ELF-1 (cell line): ENCODE data around the gene LAMA3.

Source experiments
- DNase-seq: peaks from one replicate; pipeline ENCODE4 v3.0.0-alpha.2; 2016; ENCODE audit warnings: low read depth, low spot score

The LAMA3 gene

DNA sequence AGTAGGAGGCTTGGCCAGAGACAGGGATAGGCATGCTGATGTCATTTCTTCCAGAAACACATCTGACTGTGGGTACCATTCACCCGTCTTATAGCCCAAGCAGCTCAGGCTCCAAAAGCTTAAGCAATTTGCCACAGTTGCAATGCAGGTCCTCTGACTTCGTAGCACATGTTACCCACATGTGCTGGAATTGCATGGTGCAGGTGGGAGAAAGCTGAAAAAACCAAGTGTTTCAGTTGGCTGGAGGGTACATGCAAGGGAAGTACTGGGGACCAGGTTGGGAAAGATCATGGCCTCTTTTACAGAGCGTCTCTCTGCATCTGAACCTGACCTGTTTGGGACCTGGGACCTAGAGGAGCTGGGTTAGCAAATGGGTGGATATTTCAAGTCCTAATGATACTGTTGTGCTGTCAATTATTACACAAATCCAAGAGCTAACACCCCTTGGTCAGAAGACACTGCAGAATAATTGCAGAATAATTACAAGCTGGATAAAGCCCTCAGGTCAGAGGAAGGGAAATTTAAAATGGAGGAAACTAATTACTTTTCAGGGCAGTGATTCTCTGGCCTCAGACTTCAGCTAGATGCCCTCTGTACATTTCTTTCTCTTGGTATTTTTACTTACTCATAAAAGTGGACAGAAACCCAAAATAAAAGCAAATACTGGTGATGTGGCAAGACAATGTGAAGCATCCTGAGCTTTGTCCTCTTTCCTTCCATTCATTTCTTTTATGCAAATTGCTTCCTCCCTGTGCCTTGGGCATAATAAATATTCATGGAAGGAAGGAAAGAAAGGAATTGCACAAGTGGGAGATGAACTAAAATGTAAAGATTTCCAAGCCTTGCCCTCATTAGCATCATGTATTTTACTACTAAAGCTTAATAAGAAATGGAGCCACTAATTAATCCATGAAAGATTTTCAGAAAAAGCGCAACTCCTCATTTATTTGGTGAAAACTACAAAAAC lies 279.7 kb downstream of the LAMA3 start:
- no peak for DNase-seq

DNA sequence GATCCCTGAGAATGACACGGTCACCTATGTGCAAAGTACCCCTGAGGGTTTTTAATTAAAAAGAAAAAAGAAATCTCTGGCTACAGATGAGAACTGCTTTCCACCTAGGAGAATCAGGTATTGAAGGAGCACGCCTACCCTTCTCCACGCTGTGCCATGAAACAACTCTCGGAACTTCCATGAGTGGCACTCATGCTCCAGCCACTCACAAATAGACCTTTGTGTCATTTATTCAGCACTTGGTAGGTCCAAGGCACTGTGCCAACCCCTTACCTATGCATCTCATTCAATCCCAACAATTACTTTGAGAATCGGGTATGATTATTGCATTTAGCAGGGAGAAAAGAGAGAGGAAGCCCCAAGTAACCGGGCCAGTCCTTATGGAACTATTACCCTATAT lies 280.4 kb downstream of the LAMA3 start:
- no peak for DNase-seq

DNA sequence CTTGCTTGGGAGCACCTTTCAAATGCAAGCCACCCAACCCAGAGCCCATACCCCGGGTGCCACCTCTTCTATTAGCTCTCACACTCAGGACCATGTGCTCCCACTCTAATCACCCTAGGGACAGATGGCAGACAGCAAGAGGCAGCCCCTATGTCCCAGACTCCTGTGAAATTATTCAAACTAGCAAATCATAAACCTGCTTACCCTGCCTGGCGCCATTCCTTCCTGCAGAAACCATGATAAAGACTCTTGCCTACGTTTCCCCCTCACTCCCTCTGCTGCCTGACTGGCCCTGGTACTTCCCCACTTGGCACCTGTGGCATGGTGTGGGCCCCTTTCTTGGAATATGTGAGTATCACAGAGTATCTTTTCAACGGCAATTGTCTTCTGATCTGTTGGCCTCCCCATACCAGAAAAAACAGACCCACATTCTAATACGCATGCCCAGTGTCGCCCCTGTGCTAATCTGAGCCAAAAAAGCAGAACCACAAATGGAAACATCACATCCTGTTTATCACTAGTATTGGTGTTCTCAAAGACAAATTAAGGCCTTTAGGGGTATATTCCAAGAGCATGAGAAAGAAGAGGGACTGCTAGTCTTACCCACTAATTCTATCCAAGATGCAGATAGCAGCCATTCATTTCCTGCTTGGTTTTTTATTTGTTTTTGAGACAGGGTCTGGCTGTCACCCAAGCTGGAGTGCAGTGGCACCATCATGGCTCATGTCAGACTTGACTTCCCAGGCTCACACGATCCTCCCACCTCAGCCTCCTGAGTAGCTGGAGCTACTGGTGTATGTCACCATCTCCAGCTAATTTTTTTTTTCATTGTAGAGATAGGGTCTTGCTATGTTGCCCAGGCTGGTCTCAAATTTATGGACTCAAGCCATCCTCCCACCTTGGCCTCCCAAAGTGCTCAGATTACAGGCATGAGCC lies 281.2 kb downstream of the LAMA3 start:
- DNase-seq: no peak

DNA sequence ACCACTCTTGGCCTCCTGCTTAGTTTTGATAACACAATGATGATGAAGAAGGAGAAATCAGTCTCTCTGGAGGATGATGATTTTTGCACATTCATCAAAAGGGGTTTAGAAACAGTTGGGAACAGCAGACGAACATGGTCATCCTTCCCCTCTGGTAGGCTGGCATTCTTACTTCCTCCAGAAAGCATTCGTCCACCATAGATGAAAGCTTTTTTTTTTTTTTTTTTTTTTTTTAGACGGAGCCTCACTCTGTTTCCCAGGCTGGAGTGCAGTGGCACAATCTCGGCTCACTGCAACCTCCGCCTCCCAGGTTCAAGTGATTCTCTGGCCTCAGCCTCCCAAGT lies 281.8 kb downstream of the LAMA3 start:
- DNase-seq: no peak

DNA sequence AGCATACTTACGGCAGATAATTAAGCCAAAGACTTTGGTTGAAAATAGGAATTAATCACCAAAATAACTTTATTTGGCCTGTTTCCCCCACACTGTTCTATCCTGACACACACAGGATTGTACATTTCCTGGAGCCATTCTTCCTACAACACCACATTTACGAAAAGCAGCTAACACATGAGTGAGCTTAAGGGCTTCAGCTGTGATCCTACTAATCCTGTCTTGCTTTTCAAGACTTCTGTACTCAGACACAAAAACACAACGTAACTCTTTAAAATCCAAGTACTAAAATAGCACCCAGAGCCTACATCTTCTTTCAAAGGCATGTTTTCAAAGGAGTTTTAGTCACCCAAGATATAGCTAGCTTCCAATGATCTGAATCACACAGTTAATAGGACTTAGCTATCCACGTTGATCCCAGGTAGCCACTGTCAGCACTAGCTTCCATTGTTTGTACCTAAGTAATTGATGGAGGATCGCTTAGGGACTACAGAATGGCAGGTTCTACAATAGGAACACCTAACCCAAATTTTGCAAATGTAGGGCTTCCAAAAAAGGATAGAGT lies 282.5 kb downstream of the LAMA3 start:
- DNase-seq: no peak

DNA sequence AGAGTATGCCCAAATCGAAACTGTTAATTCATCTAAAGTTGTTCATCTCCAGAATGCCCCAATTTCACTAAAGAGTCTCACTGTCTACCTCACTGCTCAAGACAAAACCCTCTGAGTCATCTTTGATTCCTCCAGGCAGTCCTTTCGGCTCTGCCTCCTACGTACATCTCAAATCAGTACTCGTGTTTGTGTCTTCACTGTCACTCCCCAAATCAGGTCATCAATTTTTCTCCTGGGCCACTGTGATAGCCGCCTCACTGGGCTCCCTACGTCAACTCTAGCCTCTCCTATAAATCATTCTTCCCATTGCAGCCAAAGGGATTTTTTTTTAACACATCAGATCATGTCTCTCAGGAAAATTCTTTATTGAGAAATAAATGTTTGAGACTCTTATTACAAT lies 283.2 kb downstream of the LAMA3 start:
- DNase-seq: no peak

DNA sequence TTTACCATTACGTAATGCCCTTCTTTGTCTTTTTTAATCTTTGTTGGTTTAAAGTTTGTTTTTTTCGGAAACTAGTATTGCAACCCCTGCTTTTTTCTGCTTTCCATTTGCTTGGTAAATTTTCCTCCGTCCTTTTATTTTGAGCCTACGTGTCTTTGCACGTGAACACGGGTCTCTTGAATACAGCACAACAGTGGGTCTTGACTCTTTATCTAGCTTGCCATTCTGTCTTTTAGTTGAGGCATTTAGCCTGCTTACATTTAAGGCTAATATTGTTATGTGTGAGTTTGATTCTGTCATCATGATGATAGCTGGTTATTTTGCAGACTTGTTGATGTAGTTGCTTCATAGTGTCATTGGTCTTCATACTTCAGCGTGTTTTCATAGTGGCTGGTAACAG lies 287.9 kb downstream of the LAMA3 start:
- DNase-seq: no peak

DNA sequence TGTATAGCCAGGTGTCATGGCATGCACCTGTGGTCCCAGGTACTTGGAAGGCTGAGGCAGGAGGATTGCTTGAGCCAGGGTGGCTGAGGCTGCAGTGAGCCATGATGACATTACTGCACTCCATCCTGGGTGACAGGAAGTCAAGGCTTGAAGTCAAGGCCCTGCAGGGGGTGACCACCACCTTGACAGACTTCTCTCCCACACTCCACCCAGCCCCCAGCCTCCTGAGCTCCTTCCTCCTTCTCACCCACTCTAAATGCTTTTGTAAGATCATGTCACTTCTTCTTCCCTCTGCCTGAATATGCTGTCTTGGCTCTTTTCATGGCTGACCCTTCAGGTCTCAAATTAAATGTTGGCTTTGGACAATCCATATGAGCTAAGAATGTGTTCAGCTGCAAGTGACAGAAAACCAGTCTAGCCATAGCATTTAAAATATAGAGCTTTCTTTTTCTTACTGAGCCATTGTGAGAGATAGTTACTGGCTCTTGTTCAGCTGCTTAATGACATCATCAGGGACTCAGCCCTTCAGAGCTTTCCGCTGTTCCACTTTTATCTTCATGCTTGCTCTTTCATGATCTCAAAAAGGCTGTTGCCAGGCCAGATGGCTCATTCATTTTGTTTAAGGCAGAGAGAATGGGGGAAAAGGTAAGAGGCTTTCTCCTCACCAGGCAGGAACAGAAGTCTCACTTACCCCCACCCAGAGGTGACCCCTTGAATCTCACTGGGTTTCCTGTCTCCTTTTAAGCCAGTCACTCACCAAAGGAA lies 288.6 kb downstream of the LAMA3 start:
- DNase-seq: no peak

DNA sequence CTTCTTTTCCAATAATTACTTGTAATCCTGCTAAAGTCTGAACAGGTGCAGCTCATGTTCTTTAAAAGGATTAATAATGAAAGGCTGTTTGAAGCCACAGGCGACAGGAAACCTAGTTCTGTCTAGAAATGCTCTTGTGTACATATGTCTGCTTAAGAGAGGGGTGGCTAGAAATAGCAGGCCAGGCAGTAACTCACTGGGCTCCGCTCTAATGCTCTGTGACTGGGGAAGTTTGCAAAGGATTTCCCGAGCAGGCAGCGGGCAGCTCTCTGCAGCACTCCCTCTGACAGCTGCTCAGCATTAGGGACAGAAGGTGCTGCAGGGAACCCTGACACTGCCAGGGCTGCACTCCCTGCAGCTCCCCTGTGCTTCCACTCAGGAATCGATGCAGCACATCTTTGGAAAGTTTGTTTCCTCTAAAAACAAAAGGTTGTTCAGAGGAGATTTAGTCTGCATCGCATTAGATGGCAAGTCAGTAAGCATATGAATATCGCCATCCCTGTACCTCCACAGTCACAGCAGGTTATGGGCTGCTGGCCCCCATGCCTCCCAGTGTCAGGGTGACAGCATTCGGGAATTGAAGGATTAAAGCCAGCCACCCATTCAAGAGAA lies 292.2 kb downstream of the LAMA3 start:
- no peak for DNase-seq

DNA sequence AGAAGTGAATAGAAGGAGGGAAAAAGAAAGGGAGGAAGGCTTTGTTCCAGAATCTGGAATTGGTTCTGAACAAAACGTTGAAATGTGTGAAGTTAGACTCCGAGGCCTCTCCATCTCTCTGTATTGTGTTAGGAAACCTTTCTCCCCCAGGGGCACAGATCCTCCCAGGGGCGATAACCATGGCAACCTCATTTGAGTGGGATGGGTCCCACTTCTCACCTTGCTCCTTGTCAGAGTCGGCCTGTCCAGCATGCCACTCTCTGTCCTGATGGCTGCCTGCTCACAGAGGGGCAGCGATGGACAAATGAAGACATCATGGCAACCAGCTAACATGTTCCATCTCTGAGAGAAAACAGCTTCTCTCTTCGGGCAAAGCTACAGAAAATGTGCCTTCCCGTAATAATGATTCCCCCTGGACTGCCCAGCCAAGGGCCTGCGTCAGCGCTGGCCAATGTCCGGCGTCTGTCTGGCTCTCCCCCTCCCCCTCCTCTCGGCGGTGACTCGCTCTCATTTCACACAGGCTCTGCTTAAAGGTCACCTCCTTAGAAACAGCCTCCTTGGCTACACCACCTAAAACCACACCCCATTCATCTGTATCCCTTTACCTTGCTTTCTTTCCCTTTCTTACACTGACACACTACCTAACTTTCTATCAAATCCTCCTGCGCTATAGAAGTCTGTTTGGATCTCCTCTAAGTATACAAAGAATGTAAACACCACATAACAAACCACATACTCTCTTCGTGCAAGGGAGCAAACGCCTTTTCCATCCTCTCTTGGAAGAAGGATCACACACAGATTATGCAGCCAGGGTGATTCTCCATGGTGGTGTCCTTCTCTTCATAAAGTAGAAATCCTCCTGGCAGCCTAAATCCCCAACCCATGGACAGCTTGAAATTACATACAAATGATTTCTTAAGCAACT lies 293.2 kb downstream of the LAMA3 start:
- no peak for DNase-seq

DNA sequence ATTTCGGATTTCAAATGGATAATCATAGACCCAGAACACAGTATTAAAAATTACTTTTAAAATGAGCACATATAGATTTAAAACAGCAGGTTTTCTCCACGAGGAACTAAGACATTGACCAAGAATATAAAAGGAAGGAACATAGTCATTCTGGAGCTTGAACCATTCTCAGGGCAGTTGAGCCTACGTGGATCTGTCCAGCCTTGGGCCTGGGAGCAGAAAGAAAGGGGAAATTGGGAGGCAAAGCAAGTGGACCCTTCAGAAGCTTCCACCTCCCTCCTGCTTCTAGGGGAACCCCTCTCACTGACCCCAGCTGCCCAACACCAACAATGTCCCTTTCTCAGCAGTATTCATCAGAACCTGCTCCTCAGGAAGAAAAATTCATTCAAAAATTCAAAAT lies 293.9 kb downstream of the LAMA3 start:
- no peak for DNase-seq

DNA sequence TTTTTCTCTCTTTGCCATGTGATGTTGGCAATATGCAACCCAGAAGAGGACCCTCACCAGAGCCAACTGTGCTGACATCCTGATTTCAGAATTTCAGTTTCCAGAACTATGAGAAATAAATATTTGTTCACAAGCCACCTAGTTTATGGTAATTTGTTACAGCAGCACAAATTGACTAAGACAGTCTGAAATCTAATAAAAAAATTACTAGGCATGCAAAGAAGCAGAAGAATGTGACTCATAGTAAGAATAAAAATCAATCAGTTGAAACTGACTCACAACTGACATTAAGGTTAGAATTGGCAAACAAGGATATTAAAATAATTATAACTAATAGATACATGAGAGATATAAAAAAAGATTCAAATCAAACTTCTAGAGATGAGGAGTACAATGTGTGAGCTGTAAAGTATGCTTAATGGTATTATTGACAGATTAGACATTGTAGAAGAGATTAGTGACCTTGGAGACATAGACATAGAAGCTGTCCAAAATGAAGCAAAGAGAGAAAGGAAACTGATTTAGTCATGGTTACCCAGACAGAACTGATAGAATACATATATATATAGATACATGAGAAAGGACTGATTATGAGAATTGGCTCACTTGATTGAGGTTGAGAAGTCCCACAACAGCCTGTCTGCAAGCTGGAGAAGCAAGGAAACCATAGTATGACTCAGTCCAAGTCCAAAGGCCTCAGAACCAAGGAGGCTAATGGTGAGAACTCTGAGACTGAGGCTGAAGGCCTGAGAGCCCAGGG lies 297.5 kb downstream of the LAMA3 start:
- no peak for DNase-seq

DNA sequence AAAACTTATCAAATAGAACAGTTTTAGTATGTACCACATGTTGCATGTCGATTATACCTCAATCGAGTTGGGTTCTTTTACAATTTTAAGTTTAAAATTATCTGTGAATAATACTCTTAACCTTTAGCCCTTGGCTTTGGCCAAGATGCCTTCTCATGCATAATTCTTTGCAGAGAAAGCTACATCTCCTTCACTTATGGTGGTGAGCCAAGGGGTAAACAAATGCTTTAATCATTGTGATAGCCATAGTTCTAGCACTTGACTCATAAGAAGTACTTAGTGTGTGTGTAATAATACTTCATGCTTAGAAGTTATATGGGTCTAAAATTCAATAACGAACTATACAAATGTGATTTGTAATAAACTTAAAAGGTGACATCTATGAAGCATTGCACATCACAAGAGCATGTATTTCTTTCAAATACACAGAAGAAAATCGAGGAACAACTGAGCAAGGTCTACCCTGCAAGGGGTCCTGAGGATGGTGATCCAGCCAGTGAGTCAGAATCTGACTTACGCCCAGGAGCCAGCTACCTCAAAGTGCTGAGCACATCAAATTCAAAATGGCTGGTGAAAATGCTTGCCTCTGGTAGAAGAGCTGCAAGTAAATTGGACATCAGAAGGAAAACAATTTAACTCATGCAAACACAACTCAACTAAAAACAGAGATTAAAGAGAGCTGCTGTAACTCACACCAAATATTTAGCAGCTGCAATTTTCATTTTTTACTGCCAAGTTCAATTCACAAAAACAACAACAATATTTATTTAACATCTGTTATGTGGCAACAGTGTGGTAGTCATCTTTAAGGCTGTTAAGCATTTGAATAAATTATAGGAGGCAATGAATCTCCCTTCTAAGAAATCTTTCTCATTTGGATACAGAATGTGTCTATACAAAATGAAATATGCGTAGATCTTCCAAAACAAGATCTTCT lies 301.5 kb downstream of the LAMA3 start:
- no peak for DNase-seq

DNA sequence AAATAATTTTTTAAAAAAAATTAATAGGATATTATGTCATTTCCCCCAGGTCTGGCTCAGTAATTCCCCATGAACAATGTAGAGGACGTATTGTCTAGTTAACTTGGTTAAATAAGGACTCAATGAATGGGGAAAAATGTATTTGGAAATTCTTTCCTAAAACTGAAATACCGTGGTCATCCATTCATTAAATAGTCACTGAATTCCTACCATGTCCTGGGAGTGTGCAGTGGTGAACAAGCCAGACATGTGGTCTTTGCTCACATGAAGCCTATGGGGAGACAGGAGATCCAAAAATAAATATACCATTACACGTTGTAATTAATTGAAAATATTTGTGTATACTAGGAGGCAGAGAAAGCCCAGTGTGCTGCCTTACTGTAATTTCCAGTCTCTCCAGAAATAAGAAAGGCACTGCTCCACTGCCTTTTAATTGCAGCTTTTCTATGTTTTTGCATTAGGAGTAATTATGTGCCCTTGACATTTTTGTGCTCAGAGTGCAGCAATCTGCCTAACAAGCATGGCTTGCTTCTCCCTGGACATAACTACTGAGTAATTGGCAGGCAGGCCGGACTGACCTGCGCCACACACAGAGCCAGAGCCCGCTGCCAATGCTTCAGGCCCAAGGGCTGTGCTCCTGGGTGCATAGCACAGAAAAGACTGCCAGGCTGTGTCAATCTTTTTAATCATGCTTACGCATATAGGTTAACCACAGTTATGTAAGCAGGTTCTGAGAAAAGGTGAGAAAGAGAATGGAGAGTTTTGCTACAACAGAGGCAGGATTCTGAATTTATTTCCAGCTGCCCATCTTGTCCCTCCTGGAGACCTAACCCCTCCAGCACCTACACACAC lies 303.1 kb downstream of the LAMA3 start:
- no peak for DNase-seq

DNA sequence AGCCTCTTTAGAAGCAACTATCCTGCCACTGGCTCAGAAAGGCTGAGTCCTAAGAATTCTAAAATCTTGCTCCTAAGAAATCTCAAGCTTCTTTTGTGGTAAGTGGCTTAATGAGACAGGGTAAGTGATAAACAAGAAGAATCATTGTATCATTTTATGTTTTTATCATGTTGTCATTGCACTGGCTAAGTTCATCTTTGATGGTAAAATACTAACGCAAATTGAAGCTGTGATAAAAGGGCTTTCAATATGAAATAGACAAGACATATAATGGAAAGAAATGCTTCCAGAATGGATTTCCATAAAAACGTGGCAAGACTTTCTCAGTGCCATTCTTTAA lies 303.7 kb downstream of the LAMA3 start:
- DNase-seq: no peak

DNA sequence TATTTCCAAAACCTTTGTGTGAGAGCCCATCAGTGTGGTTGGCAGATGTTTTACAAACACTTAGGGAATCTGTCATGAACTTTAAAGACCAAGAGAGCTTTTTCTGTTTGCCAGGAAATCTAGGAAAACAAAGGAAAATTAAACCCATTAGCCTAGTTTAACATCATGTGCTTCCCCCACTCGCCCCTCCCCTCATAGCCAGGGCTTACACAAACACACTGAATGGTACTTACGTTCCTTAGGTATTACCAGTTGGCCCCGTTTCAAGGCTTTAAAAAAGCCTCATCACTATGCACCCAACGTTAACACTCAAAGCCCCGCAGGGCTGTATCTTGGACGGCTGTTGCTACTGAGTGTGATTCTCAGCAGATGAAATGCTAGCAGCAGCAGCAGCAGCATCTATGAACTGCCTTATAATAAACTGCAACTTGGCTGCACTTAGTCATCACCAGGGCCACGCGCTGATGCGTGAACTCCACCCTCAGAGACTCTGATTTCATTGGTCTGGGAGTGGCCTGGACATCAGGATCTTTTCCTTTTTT lies 305.2 kb downstream of the LAMA3 start:
- no peak for DNase-seq

DNA sequence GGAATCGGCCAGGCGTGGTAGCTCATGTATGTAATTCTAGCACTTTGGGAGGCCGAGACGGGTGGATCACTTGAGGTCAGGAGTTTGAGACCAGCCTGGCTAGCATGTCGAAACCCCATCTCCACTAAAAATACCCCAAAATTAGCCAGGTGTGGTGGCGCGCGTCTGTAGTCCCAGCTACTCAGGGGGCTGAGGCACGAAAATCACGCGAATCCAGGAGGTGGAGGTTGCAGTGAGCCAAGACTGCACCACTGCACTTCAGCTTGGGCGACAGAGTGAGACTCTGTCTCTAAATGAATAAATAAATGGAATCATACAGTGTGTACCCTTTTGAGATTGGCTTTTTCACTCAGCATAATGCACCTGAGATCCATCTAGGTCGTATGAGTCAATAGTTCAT lies 305.9 kb downstream of the LAMA3 start:
- no peak for DNase-seq
